Measurements from ENCODE around the gene ATP1A2. TPM values are rescaled to one million over a fixed set of nuclear protein-coding genes. Genes with fewer than 3 reads are reported as not detected.

Gene ATP1A2
- total and polyA plus RNA-seq, 2 experiments from 2014 or later, result 4.9 to 17.7 TPM

- Histone ChIP-seq H3K79me2 (replicated peaks; ENCODE audit: insufficient read depth) (peaks cover 4% of the 10 kb centered on the region; the same call in 1 of the 2 replicates), H3K27me3 (ENCODE audit: insufficient read depth) (no peaks in the 10 kb centered on the region), H3K36me3 (ENCODE audit: insufficient read depth) (no peaks in the 10 kb centered on the region), H3K4me1 (ENCODE audit: insufficient read depth) (peaks cover 48% of the 10 kb centered on the region), H3K4me2 (peak overlapping the region; percentile 82), H2AFZ (no peak overlapping the region), H3K9me2 (ENCODE audit: insufficient read depth) (no peaks in the 10 kb centered on the region), H4K20me1 (replicated peaks; ENCODE audit: insufficient read depth) (no peaks in the 10 kb centered on the region), H3F3A (replicated peaks; ENCODE audit: low read depth) (no peaks in the 10 kb centered on the region), H3K27ac (ENCODE audit: low read depth) (no peak overlapping the region), H3K4me3 (peak overlapping the region; percentile 53; the same call in 1 of the 2 replicates)
- Mint-ChIP-seq H3K27ac (peak overlapping the region; percentile 2; the same call in 1 of the 2 replicates), H3K36me3 (ENCODE audit: low read depth) (peaks cover 22% of the 10 kb centered on the region), H3K4me1 (peaks cover 65% of the 10 kb centered on the region), H3K9me3 (no peaks in the 10 kb centered on the region), H3K4me3 (peak overlapping the region; percentile 79), H3K27me3 (ENCODE audit: insufficient read depth, low read depth, poor library complexity) (peaks cover 13% of the 10 kb centered on the region)
- DNase-seq (ENCODE audit: low spot score) (no peak), ATAC-seq (no peak)
- TF ChIP-seq ZNF331 (CRISPR knock-in tag; IDR thresholded peaks at IDR 0.05; ENCODE audit: low read depth) (no peak), CTCF (conservative IDR thresholded peaks at IDR 0.05; ENCODE audit: low read depth in 2 of 2) (no peak), ZNF462 (CRISPR knock-in tag; IDR thresholded peaks at IDR 0.05) (no peak), NANOG (IDR thresholded peaks at IDR 0.05; ENCODE audit: borderline replicate concordance) (no peak), CREB1 (CRISPR knock-in tag; IDR thresholded peaks at IDR 0.05; ENCODE audit: low read depth) (no peak), EZH2 (IDR thresholded peaks at IDR 0.05; ENCODE audit: low read depth, unreplicated experiment) (no peak), STAT1 (IDR thresholded peaks at IDR 0.05; ENCODE audit: unreplicated experiment) (no peak), ZNF114 (CRISPR knock-in tag; IDR thresholded peaks at IDR 0.05) (no peak)
Measured at GRCh38 chr1:160117300-160117699, 1.7 kb downstream of the ATP1A2 start.
